Fibroblast of mammary gland (primary cell): ENCODE data around the gene ODAD3.
"Not testable (repeated sequence)": the region's sequence is repeated elsewhere in the genome, so short reads cannot be mapped to it uniquely, and the experiment has no call there.

Experiments used
- DNase-seq: peaks from one replicate; pipeline ENCODE4 v3.0.0-alpha.2; 2010; ENCODE audit warnings: low read depth
- H3K4me3 ChIP-seq: 2 replicates; pipeline ENCODE4 v1.5.1; 2011; ENCODE audit warnings: low read depth, mild to moderate bottlenecking, low read length, moderate library complexity; ENCODE audit not compliant: control insufficient read depth
- TF ChIP-seq, protein P1 (sequence below): conservative IDR thresholded peaks from 2 replicates; pipeline ENCODE4 v1.5.1; 2011; ENCODE audit warnings: low read depth, low read length, inconsistent platforms; ENCODE audit not compliant: control insufficient read depth, insufficient read depth

Gene ODAD3

GRCh38 chr19:11479898-11480714, 45.2 kb upstream of the ODAD3 start:
- no peak for DNase-seq
- TF ChIP-seq, protein P1, sequence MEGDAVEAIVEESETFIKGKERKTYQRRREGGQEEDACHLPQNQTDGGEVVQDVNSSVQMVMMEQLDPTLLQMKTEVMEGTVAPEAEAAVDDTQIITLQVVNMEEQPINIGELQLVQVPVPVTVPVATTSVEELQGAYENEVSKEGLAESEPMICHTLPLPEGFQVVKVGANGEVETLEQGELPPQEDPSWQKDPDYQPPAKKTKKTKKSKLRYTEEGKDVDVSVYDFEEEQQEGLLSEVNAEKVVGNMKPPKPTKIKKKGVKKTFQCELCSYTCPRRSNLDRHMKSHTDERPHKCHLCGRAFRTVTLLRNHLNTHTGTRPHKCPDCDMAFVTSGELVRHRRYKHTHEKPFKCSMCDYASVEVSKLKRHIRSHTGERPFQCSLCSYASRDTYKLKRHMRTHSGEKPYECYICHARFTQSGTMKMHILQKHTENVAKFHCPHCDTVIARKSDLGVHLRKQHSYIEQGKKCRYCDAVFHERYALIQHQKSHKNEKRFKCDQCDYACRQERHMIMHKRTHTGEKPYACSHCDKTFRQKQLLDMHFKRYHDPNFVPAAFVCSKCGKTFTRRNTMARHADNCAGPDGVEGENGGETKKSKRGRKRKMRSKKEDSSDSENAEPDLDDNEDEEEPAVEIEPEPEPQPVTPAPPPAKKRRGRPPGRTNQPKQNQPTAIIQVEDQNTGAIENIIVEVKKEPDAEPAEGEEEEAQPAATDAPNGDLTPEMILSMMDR, result no peak

GRCh38 chr19:11479090-11479897, 44.4 kb upstream of the ODAD3 start:
- DNase-seq, result peak; percentile 30
- TF ChIP-seq, protein P1, result no peak
- H3K4me3 ChIP-seq, result no peak overlapping the region

More at GRCh38 chr19:11479898-11480714, 45.2 kb upstream of the ODAD3 start:
- no peak overlapping the region for H3K4me3 ChIP-seq

DNA sequence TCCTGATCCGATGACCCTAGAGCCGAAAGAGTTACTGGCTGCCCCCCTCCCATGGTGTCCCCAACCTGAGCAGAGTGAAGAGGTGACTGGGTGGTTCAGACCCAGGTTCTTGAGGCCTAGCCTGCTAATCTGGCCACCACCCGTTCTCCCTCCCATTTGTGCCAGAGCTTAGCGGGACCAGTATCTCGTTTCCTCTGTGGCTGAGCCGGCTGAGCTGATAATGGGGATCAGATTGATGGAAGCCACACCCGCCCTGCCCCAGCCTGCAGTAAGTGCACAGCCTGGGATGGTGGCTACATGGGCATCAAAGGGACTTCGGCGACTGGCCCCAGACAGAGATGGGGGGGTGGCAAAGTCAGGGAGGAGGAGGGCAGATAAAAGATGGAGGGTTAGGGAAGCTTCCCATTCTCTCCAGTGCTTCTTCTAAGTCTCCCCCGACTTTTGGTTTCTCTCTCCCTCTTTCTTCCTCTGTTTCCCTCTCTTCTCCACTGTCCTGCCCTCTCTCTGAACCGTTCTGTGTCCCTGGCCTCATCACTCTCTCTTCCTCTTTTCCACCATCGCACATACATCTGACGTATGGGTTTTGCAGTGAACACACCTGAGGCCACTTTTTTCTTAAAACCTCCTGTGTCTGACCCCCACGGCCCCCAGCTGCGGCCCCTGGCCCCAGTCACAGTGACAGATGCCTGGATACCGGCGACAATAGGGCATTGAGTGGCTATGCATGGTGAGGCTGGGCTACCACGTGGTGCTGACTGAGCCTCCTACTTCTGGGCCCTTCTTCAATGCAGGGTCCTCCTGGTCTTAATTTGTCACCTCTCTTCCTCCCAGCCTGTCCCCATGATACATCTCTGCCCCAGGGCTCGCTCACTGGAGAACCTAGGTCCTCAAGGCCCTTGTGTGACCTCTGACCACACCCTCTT, 43.5 kb upstream of the ODAD3 start:
- DNase-seq, result no peak
- H3K4me3 ChIP-seq, result no peak overlapping the region
- TF ChIP-seq, protein P1, result no peak

DNA sequence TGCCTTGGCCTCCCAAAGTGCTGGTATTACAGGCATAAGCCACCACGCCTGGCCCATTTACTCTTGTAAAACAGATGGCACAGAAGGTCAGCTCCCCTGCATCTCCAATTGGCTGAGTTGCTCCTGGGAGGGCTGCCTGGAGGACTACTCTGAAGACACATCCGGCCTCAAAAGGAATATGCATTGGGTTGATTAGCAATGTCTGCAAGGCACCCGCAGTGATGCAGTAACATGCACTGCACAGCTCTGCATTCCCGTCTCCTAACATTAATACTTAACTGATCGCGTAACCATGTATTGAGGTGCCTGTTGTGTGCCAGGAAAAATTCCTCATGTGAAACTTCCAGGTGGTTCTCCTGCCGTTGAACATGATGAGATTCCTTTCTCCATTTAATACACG, 40.9 kb upstream of the ODAD3 start:
- TF ChIP-seq, protein P1, result no peak
- H3K4me3 ChIP-seq, result no peak overlapping the region
- DNase-seq, result no peak

DNA sequence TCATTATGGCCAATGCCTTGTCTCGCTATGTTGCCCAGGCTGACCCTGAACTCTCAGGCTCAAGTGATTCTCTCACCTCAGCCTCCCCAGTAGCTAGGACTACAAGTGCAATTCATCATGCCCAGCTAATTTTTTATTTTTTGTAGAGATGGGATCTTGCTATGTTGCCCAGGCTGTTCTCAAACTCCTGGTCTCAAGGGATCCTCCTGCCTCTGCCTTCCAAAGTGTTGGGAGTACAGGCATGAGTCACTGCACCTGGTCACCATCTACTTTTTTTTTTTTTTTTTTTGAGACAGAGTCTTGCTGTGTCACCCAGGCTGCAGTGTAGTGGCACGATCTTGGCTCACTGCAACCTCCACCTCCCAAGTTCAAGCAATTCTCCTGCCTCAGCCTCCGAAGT, 40.4 kb upstream of the ODAD3 start:
- not testable (repeated sequence) for H3K4me3 ChIP-seq, DNase-seq

GRCh38 chr19:11473725-11474124, 38.8 kb upstream of the ODAD3 start:
- H3K4me3 ChIP-seq, result no peak overlapping the region
- DNase-seq, result no peak
- TF ChIP-seq, protein P1, result no peak

DNA sequence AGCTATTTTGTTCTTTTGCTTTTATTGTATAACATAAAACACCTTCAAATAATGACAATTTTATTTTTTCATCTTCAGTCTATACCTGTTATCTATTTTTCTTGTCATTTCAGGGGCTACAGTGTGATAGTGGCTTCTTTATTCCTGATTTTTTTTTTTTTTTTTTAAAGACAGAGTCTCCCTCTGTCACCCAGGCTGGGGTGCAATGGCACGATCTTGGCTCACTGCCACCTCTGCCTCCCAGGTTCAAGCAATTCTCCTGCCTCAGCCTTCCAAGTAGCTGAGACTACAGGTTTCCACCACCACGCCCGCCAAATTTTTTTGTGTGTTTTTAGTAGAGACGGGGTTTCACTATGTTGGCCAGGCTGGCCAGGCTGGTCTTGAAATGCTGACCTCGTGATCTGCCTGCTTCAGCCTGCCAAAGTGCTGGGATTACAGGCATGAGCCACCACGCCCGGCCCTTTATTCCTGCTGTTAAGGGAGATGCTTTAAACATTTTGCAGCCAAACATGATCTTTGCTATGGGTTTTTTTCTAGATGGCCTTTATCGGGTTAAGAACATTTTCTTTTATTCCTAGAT, 33.4 kb upstream of the ODAD3 start:
- not testable (repeated sequence) for DNase-seq, H3K4me3 ChIP-seq
